Astrocyte (in vitro differentiated cells and primary cell): ENCODE measurements around the gene TNFSF13B.

ENCODE experiments used
- CTCF ChIP-seq: IDR thresholded peaks from 2 replicates; pipeline ENCODE4 v1.5.1; 2011; ENCODE audit warnings: low read depth, mild to moderate bottlenecking, inconsistent platforms, low read length, moderate library complexity; ENCODE audit not compliant: insufficient read depth
- EZH2 ChIP-seq: IDR thresholded peaks from 2 replicates; pipeline ENCODE4 v1.6.1; 2012; ENCODE audit warnings: mild to moderate bottlenecking, low read length, inconsistent platforms; ENCODE audit not compliant: insufficient read depth

- TF ChIP-seq EZH2 (no peak), CTCF (no peak)
Measured at GRCh38 chr13:108288741-108289140, 19.2 kb downstream of the TNFSF13B start.
